ENCODE results near the gene KIF1B. TPM values are rescaled to one million over a fixed set of nuclear protein-coding genes. Genes with fewer than 3 reads are reported as not detected.
"Not testable (repeated sequence)": the region's sequence is repeated elsewhere in the genome, so short reads cannot be mapped to it uniquely, and the experiment has no call there.

KIF1B gene
- total and polyA plus RNA-seq, 2 donors (not counting 1 experiment from before 2014, with no cell fraction given) = 3.5 to 16.4 TPM

DNA sequence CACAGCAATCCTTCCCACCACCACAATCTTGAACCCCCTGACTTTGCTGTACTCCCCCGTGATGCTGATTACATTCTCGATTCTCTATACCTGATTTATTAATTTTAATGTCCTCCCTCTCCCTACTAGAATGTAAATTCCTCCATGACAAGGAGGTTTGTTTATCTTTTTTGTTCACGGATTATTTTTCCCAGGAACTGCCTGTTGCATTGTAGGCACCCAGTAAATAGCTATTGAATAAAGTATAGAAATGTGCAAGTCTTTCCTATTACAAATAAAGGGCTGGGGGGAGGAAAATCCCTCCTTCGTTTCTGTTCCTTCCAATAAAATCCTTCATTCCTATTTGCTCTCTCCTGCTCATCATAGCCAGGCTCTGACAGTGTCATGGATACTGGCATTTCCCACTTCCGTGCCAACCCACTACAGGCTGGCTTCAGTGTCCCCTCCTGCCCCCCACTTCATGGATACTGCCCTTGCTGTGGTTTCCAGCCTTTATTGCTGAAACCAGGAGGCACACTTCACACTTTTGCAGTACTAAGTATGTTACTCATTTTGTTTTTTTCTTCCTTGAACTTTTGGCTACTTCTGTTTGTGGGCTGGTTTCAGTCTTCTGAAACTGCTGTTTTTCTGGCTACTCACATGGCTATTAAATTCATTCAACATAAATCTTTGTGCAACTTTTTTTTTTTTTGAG is 7.5 kb downstream of the KIF1B start:
- 100% methylated on average over 2 of the region's 5 CpGs for WGBS (ENCODE audit: insufficient coverage)
- Histone ChIP-seq H3K9ac (ENCODE audit: low read length) (no peak overlapping the region), H3K4me2 (replicated peaks; ENCODE audit: low read depth, low read length, poor library complexity, severe bottlenecking) (no peak overlapping the region), H3K79me2 (ENCODE audit: control insufficient read depth, insufficient read depth, low read length) (peaks cover 19% of the 10 kb centered on the region), H3K4me1 (ENCODE audit: control insufficient read depth in 2 of 2, insufficient read depth in 2 of 2, low read length in 2 of 2) (peaks cover 0 to 4% of the 10 kb centered on the region in 2 donors), H3K27ac (ENCODE audit: low read length in 2 of 2) (no peak overlapping the region), H4K20me1 (ENCODE audit: control insufficient read depth, insufficient read depth, low read length, poor library complexity, severe bottlenecking) (no peaks in the 10 kb centered on the region), H2AFZ (ENCODE audit: insufficient read depth, low read depth, low read length, poor library complexity, severe bottlenecking) (no peak overlapping the region), H3K27me3 (replicated peaks in 1 of 4; ENCODE audit: control extremely low read depth in 1 of 4, control insufficient read depth in 3 of 4, insufficient read depth in 4 of 4, low read length in 3 of 4) (no peaks in the 10 kb centered on the region), H3K4me3 (ENCODE audit: control extremely low read depth in 1 of 5, extremely low read depth in 1 of 5, insufficient read depth in 1 of 5, low read depth in 2 of 5, low read length in 4 of 5) (no peak overlapping the region), H3K9me3 (ENCODE audit: control extremely low read depth in 1 of 3, control insufficient read depth in 2 of 3, insufficient read depth in 1 of 3, low read length in 2 of 3) (no peaks in the 10 kb centered on the region), H3K36me3 (replicated peaks in 1 of 2; ENCODE audit: control extremely low read depth in 1 of 2, control insufficient read depth in 1 of 2, extremely low read depth in 1 of 2, insufficient read depth in 2 of 2, low read length in 1 of 2) (no peaks in the 10 kb centered on the region)
- H3K4me3 Mint-ChIP-seq = no peak overlapping the region
- H3K9me3 Mint-ChIP-seq (ENCODE audit: insufficient read depth) = no peaks in the 10 kb centered on the region
- H3K27ac Mint-ChIP-seq = no peak overlapping the region
- H3K4me1 Mint-ChIP-seq = peaks cover 13% of the 10 kb centered on the region
- no peaks in the 10 kb centered on the region for H3K27me3 Mint-ChIP-seq
- intact Hi-C loops (cut with micrococcal nuclease) = loop anchor here (10.0 kb wide), 1 partner anchor 117 kb away; no protein-coding TSS in a partner anchor
- DNase-seq = no peak
- TF ChIP-seq CTCF (IDR thresholded peaks at IDR 0.05) (no peak), EZH2 (IDR thresholded peaks at IDR 0.05; ENCODE audit: borderline replicate concordance, insufficient read depth, low read depth, low read length, poor library complexity, severe bottlenecking) (no peak)
- POLR2A ChIA-PET = no interaction called here
- CTCF ChIA-PET = no interaction called here
- no peak for ATAC-seq (ENCODE audit: low read depth)

DNA sequence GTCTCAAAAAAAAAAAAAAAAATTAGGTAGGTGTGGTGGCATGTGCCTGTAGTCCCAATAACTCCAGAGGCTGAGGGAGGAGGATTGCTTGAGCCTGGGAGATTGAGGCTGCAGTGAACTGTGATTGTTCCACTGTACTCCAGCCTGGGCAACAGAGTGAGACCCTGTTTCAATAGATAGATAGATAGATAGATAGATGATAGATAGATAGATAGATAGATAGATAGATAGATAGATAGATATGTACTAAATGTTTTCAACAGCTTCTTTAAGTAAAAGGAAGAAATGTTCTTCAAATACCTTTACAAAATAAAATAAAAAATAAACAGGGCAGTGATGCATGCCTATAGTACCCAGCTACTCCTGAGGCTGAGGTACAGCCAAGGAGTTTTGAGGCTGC is 9.8 kb downstream of the KIF1B start:
- no peak overlapping the region for H3K4me3 Mint-ChIP-seq
- no peak overlapping the region for H3K27ac ChIP-seq (ENCODE audit: low read length in 2 of 2)
- H4K20me1 ChIP-seq (ENCODE audit: control insufficient read depth, insufficient read depth, low read length, poor library complexity, severe bottlenecking) = no peaks in the 10 kb centered on the region
- H3K36me3 ChIP-seq (replicated peaks in 1 of 2; ENCODE audit: control extremely low read depth in 1 of 2, control insufficient read depth in 1 of 2, extremely low read depth in 1 of 2, insufficient read depth in 2 of 2, low read length in 1 of 2) = no peaks in the 10 kb centered on the region
- intact Hi-C loops (cut with micrococcal nuclease) = no loop called here
- H3K27ac Mint-ChIP-seq = no peak overlapping the region
- H3K4me2 ChIP-seq (replicated peaks; ENCODE audit: low read depth, low read length, poor library complexity, severe bottlenecking) = no peak overlapping the region
- ATAC-seq (ENCODE audit: low read depth) (no peak), DNase-seq (no peak)
- ChIA-PET POLR2A (no interaction called here), CTCF (interaction anchor here (2.4 kb wide), 1 partner anchor 11 kb away, joined by 15 read pairs; the partner anchor contains the start of gene KIF1B)
- H2AFZ ChIP-seq (ENCODE audit: insufficient read depth, low read depth, low read length, poor library complexity, severe bottlenecking) = no peak overlapping the region
- H3K4me1 ChIP-seq (ENCODE audit: control insufficient read depth in 2 of 2, insufficient read depth in 2 of 2, low read length in 2 of 2) = peaks cover 0 to 4% of the 10 kb centered on the region in 2 donors
- H3K9me3 ChIP-seq (ENCODE audit: control extremely low read depth in 1 of 3, control insufficient read depth in 2 of 3, insufficient read depth in 1 of 3, low read length in 2 of 3) = no peaks in the 10 kb centered on the region
- TF ChIP-seq EZH2 (IDR thresholded peaks at IDR 0.05; ENCODE audit: borderline replicate concordance, insufficient read depth, low read depth, low read length, poor library complexity, severe bottlenecking) (no peak), CTCF (IDR thresholded peaks at IDR 0.05) (no peak)
- peaks cover 13% of the 10 kb centered on the region for H3K4me1 Mint-ChIP-seq
- no peak overlapping the region for H3K9ac ChIP-seq (ENCODE audit: low read length)
- H3K9me3 Mint-ChIP-seq (ENCODE audit: insufficient read depth) = no peaks in the 10 kb centered on the region
- H3K27me3 Mint-ChIP-seq = no peaks in the 10 kb centered on the region
- H3K27me3 ChIP-seq (replicated peaks in 1 of 4; ENCODE audit: control extremely low read depth in 1 of 4, control insufficient read depth in 3 of 4, insufficient read depth in 4 of 4, low read length in 3 of 4) = no peaks in the 10 kb centered on the region
- H3K4me3 ChIP-seq (ENCODE audit: control extremely low read depth in 1 of 5, extremely low read depth in 1 of 5, insufficient read depth in 1 of 5, low read depth in 2 of 5, low read length in 4 of 5) = no peak overlapping the region
- H3K79me2 ChIP-seq (ENCODE audit: control insufficient read depth, insufficient read depth, low read length) = peaks cover 21% of the 10 kb centered on the region

GRCh38 chr1:10220657-10221056 is 10.3 kb downstream of the KIF1B start:
- H3K4me2 ChIP-seq (replicated peaks; ENCODE audit: low read depth, low read length, poor library complexity, severe bottlenecking); H4K20me1 ChIP-seq (ENCODE audit: control insufficient read depth, insufficient read depth, low read length, poor library complexity, severe bottlenecking); H3K27ac Mint-ChIP-seq; H3K27me3 Mint-ChIP-seq; H3K9me3 ChIP-seq (ENCODE audit: control extremely low read depth in 1 of 3, control insufficient read depth in 2 of 3, insufficient read depth in 1 of 3, low read length in 2 of 3); H3K4me3 ChIP-seq (ENCODE audit: control extremely low read depth in 1 of 5, extremely low read depth in 1 of 5, insufficient read depth in 1 of 5, low read depth in 2 of 5, low read length in 4 of 5); H2AFZ ChIP-seq (ENCODE audit: insufficient read depth, low read depth, low read length, poor library complexity, severe bottlenecking); POLR2A ChIA-PET; H3K9ac ChIP-seq (ENCODE audit: low read length); intact Hi-C loops (cut with micrococcal nuclease); H3K4me1 ChIP-seq (ENCODE audit: control insufficient read depth in 2 of 2, insufficient read depth in 2 of 2, low read length in 2 of 2); H3K9me3 Mint-ChIP-seq (ENCODE audit: insufficient read depth); H3K27ac ChIP-seq (ENCODE audit: low read length in 2 of 2); H3K36me3 ChIP-seq (replicated peaks in 1 of 2; ENCODE audit: control extremely low read depth in 1 of 2, control insufficient read depth in 1 of 2, extremely low read depth in 1 of 2, insufficient read depth in 2 of 2, low read length in 1 of 2); DNase-seq; H3K4me3 Mint-ChIP-seq; H3K27me3 ChIP-seq (replicated peaks in 1 of 4; ENCODE audit: control extremely low read depth in 1 of 4, control insufficient read depth in 3 of 4, insufficient read depth in 4 of 4, low read length in 3 of 4); ATAC-seq (ENCODE audit: low read depth): not testable (repeated sequence)
- peaks cover 26% of the 10 kb centered on the region for H3K79me2 ChIP-seq (ENCODE audit: control insufficient read depth, insufficient read depth, low read length)
- CTCF ChIA-PET = interaction anchor here (2.4 kb wide), 1 partner anchor 11 kb away, joined by 15 read pairs; the partner anchor contains the start of gene KIF1B
- WGBS (ENCODE audit: insufficient coverage) = 95% methylated on average over 6 of the region's 6 CpGs
- peaks cover 12% of the 10 kb centered on the region for H3K4me1 Mint-ChIP-seq

Measured in B cell (primary cell).